GM15510 (cell line): ENCODE results near the gene SLC32A1.

Experiments used
- POLR2A ChIP-seq: IDR thresholded peaks from 3 replicates; pipeline ENCODE4 v1.6.1; 2011; ENCODE audit warnings: borderline replicate concordance; ENCODE audit not compliant: insufficient read length; ENCODE audit errors: extremely low read depth

SLC32A1 gene, protein sequence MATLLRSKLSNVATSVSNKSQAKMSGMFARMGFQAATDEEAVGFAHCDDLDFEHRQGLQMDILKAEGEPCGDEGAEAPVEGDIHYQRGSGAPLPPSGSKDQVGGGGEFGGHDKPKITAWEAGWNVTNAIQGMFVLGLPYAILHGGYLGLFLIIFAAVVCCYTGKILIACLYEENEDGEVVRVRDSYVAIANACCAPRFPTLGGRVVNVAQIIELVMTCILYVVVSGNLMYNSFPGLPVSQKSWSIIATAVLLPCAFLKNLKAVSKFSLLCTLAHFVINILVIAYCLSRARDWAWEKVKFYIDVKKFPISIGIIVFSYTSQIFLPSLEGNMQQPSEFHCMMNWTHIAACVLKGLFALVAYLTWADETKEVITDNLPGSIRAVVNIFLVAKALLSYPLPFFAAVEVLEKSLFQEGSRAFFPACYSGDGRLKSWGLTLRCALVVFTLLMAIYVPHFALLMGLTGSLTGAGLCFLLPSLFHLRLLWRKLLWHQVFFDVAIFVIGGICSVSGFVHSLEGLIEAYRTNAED

DNA sequence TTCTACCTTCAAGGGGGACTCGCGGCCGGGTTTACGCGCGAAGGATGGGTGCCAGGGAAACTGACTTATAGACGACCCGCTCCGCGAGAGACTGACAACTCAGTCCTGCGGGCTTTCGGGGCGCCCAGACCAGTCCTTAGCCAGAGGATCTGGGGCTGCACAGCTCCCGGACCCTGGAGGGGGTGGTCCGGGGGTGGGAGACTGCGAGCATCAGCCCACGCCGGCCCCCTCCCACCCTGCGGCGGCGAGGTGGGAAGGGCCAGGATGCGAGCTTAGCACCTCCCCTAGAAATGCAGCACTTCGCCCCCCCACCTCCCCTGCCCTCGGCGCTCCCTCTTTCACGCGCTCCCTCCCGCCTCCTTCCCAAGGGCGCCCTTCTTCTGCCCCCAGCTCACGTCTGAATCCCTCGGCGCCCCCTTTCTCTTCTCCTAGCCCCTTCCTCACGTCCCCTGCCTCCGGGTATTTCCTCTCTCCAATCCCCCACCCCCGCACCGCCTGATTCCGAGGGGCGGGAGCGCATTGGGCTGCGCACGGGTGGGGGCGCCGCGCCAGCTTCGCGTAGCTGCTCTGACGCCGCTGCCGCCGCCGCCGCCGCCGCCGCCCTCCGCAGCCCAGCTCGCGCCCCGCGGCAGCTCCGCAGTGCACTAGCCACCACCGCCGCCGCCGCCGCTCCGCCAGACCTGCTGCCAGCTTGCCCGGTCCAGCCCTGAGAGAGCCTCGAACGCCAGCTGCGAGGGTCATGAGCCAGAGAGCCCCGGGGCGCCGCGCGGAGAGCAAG lies at the start of gene SLC32A1:
SLC32A1 (plus strand) TSS at position 639 of the 778 bp plus-strand sequence. CDS start 239 bp downstream, outside the sequence.
- no peak for TF ChIP-seq POLR2A

DNA sequence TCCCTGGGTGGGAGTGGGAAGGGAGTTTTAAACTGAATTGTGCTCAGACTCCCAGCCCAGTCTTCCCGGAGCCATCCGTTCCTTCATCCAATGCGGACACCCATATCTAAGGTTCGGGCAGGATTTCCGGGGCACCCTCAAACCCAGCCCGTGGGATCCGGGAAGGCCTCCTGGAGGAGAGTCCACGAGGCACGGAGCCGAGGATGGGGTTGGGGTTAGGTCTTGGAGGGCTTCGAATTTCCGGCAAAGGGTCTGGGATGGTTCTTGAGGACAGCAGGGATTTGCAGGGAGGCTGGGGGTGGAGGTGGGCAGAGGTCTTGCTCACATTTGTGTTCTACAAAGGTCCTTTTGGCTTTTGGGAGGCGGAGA lies 49.5 kb upstream of the SLC32A1 start:
- no peak for TF ChIP-seq POLR2A

DNA sequence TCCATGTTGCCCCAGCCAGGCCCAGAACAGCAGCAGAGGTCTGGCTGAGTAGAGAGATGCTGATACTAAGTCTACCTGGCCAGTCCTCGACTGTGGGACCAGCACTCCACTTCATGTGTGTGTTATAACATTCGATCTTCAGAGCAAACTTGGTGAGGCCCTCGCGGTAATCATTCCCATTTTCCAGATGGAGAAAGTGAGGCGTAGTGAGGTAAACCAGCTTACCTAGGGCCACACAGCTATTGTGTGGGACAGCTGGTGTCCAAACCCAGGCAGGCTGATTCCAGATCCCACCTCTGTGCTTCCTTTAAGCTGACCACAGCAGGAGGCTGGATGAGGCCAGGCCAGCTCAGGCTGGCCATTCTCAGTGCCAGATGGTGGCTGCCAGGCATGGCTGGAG lies 47.7 kb upstream of the SLC32A1 start:
- no peak for TF ChIP-seq POLR2A

DNA sequence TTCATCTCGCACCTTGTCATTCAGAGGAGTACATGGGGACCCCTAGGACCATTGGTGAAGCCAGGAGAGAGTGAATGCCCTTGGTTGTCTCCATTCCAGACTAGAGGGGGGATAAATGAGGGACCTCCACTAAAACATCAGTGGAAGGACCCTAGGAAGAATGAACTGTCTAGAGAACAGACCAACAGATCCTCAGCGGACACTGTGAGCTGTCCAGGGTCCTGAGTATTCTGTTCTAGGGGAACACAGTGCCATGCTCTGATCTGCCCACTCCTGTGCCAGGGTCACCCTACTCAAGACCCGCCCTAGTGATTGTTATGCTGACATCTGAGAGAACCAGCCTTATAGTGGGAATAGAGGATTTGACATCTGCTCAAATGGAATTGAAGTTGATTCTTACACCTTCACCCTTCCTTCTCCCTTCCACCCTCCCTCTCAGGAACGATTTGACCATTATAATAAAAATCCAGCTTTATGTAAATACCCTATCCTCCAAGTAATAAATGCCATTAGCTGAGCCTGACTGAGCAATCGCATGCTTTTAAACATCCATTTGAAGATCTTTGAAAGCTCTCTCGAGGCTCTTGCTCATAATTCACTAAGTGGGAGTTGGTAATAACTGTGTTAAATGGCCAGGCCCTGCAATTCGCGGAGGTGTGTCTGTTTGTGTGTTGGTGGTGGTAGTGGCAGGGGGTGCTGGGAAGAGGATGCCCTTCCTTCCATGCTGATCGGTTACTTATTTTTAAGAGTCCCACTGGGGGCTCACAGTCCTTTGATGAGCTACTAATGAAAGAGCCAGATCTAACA lies 43.6 kb upstream of the SLC32A1 start:
- no peak for TF ChIP-seq POLR2A

DNA sequence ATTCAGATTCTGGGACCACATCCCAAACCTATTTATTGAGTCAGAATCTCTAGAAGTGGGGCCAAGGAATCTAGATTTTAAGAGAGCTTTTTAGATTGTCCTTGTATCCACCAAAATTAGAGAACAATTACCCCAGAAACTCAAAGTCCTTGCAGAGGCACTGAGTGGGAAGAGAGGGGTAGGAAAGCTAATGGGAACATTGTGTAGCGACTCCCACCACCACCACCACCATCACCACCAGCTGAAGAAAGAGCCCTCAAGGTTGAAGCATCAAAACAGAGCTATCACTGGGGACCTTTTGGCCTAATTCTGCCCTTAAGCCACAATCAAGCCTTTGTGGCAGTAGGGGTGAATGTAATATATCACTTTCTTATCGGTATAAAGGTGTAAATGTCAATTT lies 39.0 kb upstream of the SLC32A1 start:
- TF ChIP-seq POLR2A: no peak

DNA sequence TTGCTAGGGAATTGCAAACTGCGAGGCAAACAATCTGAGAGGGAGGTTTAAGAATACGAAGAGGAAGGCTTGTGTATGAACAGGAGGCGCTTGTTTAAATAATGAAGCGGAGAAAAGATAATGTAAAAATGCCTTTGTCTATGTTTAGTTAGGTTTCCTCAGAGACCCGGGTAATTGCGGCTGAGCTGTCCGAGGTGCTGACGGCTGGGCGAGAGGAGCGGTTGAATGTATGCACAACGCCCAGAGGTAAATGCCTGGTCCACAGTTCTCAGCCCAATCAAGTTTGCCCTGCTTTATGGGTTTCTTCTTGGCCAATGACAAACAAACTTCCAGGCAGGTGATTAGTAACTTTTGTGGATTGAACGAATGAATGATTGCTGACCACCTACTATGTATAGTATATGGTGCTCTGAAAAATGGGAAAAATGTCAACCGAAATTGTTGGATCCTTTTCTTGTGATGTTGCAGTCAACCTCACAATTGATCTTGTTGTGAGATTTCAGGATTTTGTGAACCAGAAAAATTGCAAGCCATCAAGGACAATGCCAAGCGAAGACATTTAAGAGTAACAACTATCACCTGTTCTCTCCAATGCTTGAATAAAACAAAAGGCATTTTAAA lies 38.3 kb upstream of the SLC32A1 start:
- no peak for TF ChIP-seq POLR2A

DNA sequence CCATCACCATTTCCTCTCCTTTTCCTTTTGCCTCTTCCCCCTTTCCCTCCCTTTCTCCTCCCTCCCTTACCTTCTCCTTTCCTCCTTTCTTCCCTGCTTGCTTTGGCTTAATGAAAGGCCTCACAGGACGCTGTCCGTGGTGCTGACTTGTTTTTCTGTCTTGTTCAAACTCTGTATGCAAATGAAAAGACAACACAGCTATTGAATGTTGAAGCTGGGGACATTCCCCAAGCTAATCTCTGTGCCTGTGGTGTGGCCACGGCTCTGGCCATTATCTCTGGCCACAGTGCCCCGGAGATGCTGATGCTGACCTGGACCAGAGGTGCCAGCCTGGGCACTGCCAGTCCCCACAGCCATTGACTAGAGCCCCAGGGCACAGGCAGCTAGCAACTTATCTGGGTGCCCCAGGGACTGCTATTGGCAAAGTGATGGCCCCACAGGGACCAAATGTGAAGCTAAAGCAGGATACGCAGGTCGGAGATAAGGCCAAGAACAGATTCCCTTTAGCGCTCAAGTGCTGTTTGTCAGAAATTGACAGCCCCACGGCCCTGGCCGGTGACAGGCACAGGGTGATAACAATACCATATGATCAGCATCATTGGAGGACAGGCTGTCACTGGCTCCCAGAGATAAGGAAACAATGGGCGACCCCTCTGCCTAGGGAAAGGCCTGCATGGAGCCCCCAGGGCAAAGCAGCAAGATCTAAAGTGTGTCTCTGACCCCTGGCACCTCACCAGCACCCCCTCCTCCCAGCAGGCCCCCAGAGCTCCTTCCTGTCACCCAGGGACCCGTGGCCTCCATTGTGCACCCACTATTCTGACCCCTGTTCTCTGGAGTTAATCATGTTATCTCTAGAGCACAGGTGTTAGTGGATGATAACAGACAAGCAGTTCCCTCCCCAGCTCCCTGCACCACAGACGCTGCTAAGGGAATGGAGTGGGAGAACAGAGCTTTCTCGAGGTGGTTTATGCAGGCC lies 31.6 kb upstream of the SLC32A1 start:
- no peak for TF ChIP-seq POLR2A

DNA sequence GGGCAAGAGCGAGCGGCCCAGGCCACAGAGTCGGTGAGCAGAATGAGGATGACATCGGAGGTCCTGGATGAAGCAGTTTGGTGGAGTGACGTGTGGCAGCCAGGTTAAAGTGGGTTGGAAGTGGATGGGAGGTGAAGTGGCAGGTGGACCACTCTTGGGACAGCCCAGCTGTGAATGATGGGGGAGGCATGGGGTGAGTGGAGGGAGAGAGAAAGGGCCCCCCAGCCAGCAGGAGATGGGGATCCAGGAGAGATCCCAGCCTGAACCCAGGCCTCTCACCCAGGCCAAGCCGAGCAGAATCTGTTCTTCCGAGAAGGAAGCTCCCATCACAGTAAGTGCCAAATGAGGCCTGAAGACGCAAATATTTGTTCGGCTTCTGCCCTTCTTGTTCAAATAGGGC lies 27.0 kb upstream of the SLC32A1 start:
- no peak for TF ChIP-seq POLR2A

DNA sequence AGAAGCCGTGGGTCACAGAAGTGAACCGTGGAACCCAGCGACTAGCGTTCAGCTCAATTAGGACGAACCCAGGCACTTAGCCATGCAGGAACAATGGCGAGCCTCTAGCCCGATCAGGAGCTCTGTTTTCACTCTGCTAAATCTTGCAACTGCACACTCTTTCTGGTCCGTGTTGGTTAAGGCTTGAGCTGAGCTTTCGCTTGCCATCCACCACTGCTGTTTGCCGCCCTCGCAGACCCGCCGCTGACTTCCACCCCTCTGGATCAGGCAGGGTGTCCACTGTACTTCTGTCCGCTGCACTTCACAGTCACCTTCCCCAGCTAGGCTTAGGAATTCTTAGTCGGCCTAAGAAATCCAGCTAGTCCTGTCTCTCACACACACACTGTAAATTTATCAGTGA lies 25.7 kb upstream of the SLC32A1 start:
- TF ChIP-seq POLR2A: no peak

DNA sequence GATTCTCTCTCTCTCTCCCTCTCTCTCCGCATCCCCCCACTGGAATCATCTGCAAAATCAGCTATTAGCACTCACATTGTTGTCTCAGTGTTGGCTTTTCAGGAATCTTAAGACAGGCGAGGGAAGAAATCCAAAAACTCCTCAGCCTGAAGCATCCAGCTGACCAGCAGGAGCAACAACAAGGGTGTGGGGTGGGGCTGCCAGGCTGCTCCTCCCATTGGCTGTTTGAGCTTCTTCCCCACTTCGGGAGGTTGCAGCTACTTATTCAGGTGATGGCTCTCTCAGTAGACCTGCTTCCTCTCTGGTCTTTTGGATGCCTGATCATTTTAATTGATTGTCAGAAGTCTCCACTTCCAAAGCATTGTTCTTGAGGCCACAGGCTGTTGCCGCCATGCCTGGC lies 24.1 kb upstream of the SLC32A1 start:
- TF ChIP-seq POLR2A: no peak

DNA sequence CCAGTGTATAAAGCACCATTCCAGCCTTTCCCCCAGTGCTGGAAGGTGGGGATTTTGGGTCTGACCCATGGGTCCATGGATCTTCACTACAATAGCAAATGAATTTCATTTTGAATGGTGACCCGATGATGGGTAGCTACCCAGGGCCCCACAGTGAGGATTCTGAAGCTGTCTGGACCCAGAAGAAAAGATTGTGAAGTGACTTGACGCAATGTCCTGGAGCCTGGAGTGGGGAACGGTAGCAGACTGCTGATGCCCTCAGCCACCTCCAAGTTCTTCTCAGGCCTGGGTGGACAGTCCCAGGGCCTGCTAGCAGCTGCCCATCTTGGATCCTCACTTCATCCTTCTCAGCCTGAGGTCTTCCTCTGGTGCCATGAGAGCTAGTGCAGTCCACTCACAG lies 23.4 kb upstream of the SLC32A1 start:
- TF ChIP-seq POLR2A: no peak

DNA sequence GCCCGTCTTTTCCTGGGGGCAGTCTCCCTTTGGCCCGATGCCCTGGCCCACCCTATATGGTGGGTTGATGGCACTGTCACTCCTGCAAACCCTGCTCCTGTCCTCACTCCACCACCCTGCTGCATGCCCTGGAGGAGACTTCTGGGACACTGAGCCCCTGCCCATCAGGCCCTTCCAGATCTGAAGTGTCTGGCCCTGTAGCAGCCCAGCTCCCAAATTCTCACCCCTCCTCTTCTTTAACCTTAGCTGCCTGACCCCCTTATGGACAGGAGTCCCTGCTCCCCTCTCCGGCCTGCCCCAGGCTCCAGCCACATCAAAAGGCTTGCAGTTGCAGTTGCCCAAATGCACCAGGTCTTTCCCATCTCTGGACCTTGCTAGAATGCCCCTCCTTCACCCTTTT lies 20.8 kb upstream of the SLC32A1 start:
- TF ChIP-seq POLR2A: no peak

DNA sequence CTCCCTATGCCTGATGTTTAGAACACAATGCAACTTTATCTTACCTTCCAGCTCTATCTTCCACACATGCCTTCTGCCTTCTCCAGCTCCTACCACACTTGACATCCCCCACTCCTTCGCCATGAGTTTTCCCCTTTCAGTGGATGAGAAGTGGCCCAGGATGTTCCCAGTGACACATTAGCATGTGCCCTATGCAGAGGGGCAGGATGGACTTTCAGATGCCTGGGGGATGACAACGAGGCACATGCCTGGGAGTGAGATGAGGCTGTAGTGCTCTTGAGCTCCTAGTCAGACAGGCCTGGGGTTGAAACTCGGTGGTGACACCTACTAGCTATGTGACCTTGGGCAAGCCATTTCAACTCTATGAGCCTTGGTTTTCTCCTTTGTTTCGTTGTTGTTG lies 20.1 kb upstream of the SLC32A1 start:
- no peak for TF ChIP-seq POLR2A
